Tibial artery (tissue), 4 donors: ENCODE results near the gene RPA1.

ENCODE experiments used
- DNase-seq, 2 donors: peaks; one replicate each; pipeline ENCODE4 v3.0.0-alpha.2; 2019
- H3K27ac ChIP-seq, 2 donors: fragments of 200-600 bp; sonication (generic) in 1 of 2; 1 replicate in 1 of 2; 2 replicates in 1 of 2; pipeline ENCODE4 v1.5.1; 2018 to 2019; ENCODE audit warnings: mild to moderate bottlenecking in 1 of 2
- H3K27me3 ChIP-seq, 2 donors: fragments of 200-600 bp; sonication (generic) in 1 of 2; one replicate each; pipeline versions ENCODE4 v1.5.1 to v1.6.0; 2016 to 2019
- H3K36me3 ChIP-seq, 3 donors: fragments of 200-600 bp; sonication (generic) in 2 of 3; one replicate each; pipeline ENCODE4 v1.5.1; 2016 to 2019; ENCODE audit warnings: mild to moderate bottlenecking in 2 of 3
- H3K4me1 ChIP-seq, 4 donors: fragments of 200-600 bp; sonication (generic) in 2 of 4; 1 replicate in 3 of 4; 2 replicates in 1 of 4; pipeline ENCODE4 v1.5.1; 2016 to 2019
- H3K4me3 ChIP-seq, 2 donors: fragments of 200-600 bp; sonication (generic) in 1 of 2; 1 replicate in 1 of 2; 2 replicates in 1 of 2; pipeline ENCODE4 v1.5.1; 2018 to 2019; ENCODE audit warnings: mild to moderate bottlenecking in 2 of 2
- H3K9me3 ChIP-seq, 3 donors: fragments of 200-600 bp; sonication (generic) in 1 of 3; one replicate each; pipeline ENCODE4 v1.5.1; 2016 to 2019
- CTCF ChIP-seq, 2 experiments: fragments of 200-600 bp in 1 of 2; fragments of 450-650 bp in 1 of 2; IDR thresholded peaks; one replicate each; pipeline ENCODE4 v1.5.1; 2017 to 2019; ENCODE audit warnings: antibody characterized with exemption in 2 of 2, mild to moderate bottlenecking in 1 of 2, moderate library complexity in 1 of 2
- intact Hi-C: fragments of 100-400 bp; cut with DNase I; formaldehyde crosslinking; loops from one replicate; pipeline ENCODE4 v1.15.0; 2023; ENCODE audit warnings: low total_unique reads

The RPA1 gene

GRCh38 chr17:1829592-1830257 is at the start of gene RPA1, which contains the start of gene SMYD4:
Gene RPA1 (plus strand): TSS chr17:1830005. CDS start chr17:1830094, 89 bp downstream.
Gene SMYD4 (minus strand): TSS chr17:1829902. CDS start chr17:1827994, 1,908 bp downstream.
- peak within 1 kb of the TSS; percentile 71 to 74 for H3K4me3 ChIP-seq
- peaks cover 0 to 34% (median 12%) of the 10 kb centered on the region in 3 donors for H3K36me3 ChIP-seq
- H3K4me1 ChIP-seq, result peaks cover 0 to 32% (median 16%) of the 10 kb centered on the region in 4 donors
- no peaks in the 10 kb centered on the region for H3K27me3 ChIP-seq
- TF ChIP-seq CTCF (IDR thresholded peaks at IDR 0.05), result peak in 1 of 2 experiments; percentile 17
- intact Hi-C loops, result loop anchor here (10.0 kb wide), 1 partner anchor 105 kb away; the partner anchor contains the start of gene WDR81
- peak within 1 kb of the TSS; percentile 81 to 93 for H3K27ac ChIP-seq
- H3K9me3 ChIP-seq, result no peaks in the 10 kb centered on the region
- peak; percentile 82 to 93 for DNase-seq

- H3K4me1 ChIP-seq, result peaks cover 0 to 82% (median 59%) of the 10 kb centered on the region in 4 donors
- peak overlapping the region; percentile 23 to 24 for H3K4me3 ChIP-seq
- no peaks in the 10 kb centered on the region for H3K9me3 ChIP-seq
- intact Hi-C loops, result loop anchor here (2.0 kb wide), 1 partner anchor 113 kb away; no protein-coding TSS in a partner anchor
- DNase-seq, result no peak
- peak overlapping the region; percentile 95 to 99 for H3K27ac ChIP-seq
- H3K36me3 ChIP-seq, result peaks cover 0 to 9% (median 6%) of the 10 kb centered on the region in 3 donors
- no peaks in the 10 kb centered on the region for H3K27me3 ChIP-seq
- TF ChIP-seq CTCF (IDR thresholded peaks at IDR 0.05), result no peak
Observed at GRCh38 chr17:1782171-1782567, 47.6 kb upstream of the RPA1 start.

- intact Hi-C loops, result loop anchor here (2.0 kb wide), 1 partner anchor 114 kb away; no protein-coding TSS in a partner anchor
- Histone ChIP-seq H3K9me3 (no peaks in the 10 kb centered on the region), H3K4me3 (peak overlapping the region; percentile 23), H3K27me3 (no peaks in the 10 kb centered on the region), H3K27ac (peak overlapping the region; percentile 95 to 99), H3K36me3 (no peaks in the 10 kb centered on the region), H3K4me1 (peaks cover 0 to 90% (median 68%) of the 10 kb centered on the region in 4 donors)
- DNase-seq, result peak in 1 of 2 donors; percentile 83
- no peak for TF ChIP-seq CTCF (IDR thresholded peaks at IDR 0.05)
Observed at GRCh38 chr17:1783271-1783670, 46.5 kb upstream of the RPA1 start.

GRCh38 chr17:1783834-1784611 is 45.8 kb upstream of the RPA1 start:
- peak; percentile 96 to 97 for DNase-seq
- Histone ChIP-seq H3K27ac (peak overlapping the region; percentile 95 to 99), H3K27me3 (no peaks in the 10 kb centered on the region), H3K4me1 (peaks cover 0 to 90% (median 64%) of the 10 kb centered on the region in 4 donors), H3K9me3 (no peaks in the 10 kb centered on the region), H3K4me3 (peak overlapping the region; percentile 23), H3K36me3 (no peaks in the 10 kb centered on the region)
- intact Hi-C loops, result loop anchor here (2.0 kb wide), 1 partner anchor 115 kb away; no protein-coding TSS in a partner anchor
- peak; percentile 72 to 92 for TF ChIP-seq CTCF (IDR thresholded peaks at IDR 0.05)

GRCh38 chr17:1785930-1786329 is 43.9 kb upstream of the RPA1 start:
- Histone ChIP-seq H3K4me1 (peaks cover 0 to 85% (median 47%) of the 10 kb centered on the region in 4 donors), H3K4me3 (no peak overlapping the region), H3K27me3 (no peaks in the 10 kb centered on the region), H3K27ac (peak overlapping the region; percentile 95 to 99), H3K9me3 (no peaks in the 10 kb centered on the region), H3K36me3 (no peaks in the 10 kb centered on the region)
- TF ChIP-seq CTCF (IDR thresholded peaks at IDR 0.05), result no peak
- peak in 1 of 2 donors; percentile 64 for DNase-seq
- intact Hi-C loops, result no loop called here
